Omental fat pad (tissue), 4 donors: ENCODE results near the gene COA8. TPM values are rescaled to one million over a fixed set of nuclear protein-coding genes. Genes with fewer than 3 reads are reported as not detected.
A peak's percentile ranks its signal among the peaks of the same experiment; 100 is the strongest.
"Not testable (repeated sequence)": the region's sequence is repeated elsewhere in the genome, so short reads cannot be mapped to it uniquely, and the experiment has no call there.

Experiments used
- ATAC-seq: fragments of 150-250 bp; one replicate; pipeline ENCODE4 v1.9.1; 2016; ENCODE audit warnings: mild to moderate bottlenecking, moderate library complexity; ENCODE audit not compliant: low FRiP score
- DNase-seq: peaks from one replicate; pipeline ENCODE4 v3.0.0-alpha.2; 2019; ENCODE audit warnings: low spot score
- total RNA-seq, 4 donors: library from RNA; depleted of rRNA; stranded (reverse); fragments of >200 nt; gene quantifications; one replicate each; pipeline ENCODE4 v1.1.0, GENCODE V29; 2016
- TF ChIP-seq, protein P1 (sequence below), 3 donors: fragments of 450-650 bp; IDR thresholded peaks; one replicate each; pipeline ENCODE4 v1.5.1; 2016 to 2017; ENCODE audit warnings: antibody characterized with exemption in 3 of 3, mild to moderate bottlenecking in 3 of 3, moderate library complexity in 2 of 3

COA8 gene
- total RNA-seq, 4 donors from 2014 or later: 15.3 to 61.5 (median 27.5) TPM

DNA sequence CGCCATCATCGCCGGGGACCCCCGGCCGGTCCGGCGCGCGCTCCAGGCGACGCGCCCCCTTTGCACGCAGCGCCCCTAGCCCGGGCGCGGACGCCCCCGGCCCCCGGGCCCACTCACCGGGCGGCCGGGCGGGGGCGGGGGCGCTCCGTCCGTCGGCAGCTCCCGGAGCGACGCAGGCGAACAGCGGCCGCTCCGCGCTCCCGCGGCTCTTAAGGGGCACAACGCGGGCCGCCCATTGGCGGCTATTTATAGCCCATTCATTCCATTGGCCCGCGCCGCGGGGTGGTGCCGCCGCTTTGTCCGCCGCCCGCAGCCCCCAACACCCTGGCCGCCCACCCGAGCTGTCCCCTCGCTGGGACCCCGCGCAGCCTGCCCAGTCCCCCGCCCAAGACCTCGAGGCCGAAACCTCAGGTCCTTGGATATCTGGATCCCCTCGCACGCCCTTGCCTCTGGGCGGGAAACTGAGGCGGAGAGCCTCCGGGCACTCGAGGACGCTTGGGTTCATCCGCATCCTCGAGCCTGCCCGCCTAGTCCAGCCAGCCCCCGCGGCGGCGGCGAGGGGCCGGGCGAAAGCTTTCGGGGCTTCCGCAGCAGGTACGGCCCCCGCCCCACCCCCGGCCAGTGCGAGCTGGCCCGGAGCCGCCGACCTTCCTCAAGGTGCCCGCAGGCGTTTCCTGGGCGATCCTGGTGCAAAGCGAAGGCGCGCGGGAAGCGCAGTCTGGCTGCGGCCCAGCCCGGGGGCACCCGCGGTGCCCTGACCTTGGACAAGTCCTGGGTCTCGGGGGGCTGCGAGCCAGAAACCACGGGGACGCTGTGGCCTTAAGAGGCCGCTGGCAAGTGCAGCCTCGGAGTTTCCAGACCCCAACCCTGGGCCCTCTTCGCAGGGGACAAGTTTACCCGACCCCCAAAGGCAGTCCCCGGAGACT lies 39.8 kb upstream of the COA8 start, which contains the start of gene CKB:
TSS of gene CKB (minus strand) at position 182 of the 926 bp plus-strand sequence. CDS start 337 bp downstream, outside the sequence.
- TF ChIP-seq, protein P1, sequence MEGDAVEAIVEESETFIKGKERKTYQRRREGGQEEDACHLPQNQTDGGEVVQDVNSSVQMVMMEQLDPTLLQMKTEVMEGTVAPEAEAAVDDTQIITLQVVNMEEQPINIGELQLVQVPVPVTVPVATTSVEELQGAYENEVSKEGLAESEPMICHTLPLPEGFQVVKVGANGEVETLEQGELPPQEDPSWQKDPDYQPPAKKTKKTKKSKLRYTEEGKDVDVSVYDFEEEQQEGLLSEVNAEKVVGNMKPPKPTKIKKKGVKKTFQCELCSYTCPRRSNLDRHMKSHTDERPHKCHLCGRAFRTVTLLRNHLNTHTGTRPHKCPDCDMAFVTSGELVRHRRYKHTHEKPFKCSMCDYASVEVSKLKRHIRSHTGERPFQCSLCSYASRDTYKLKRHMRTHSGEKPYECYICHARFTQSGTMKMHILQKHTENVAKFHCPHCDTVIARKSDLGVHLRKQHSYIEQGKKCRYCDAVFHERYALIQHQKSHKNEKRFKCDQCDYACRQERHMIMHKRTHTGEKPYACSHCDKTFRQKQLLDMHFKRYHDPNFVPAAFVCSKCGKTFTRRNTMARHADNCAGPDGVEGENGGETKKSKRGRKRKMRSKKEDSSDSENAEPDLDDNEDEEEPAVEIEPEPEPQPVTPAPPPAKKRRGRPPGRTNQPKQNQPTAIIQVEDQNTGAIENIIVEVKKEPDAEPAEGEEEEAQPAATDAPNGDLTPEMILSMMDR (IDR thresholded peaks at IDR 0.05): no peak
- ATAC-seq: peak; percentile 23
- no peak for DNase-seq

DNA sequence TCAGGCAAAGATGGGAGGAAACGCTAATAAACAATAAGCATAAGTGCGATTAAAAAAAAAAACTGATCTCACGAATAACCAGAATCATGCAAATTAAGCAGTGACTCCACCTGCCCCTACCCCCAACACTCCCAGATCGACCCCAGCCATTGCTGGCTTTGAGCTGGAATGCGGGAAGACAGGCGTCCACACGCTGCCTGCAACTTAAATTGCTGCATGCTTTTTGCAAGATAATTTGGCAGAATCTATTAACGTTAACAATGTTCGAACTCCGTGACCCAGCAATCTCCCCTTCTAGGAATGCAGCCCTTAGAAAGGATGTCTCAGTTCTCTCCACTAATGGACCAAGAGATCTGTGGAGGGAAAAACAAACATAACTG lies 39.2 kb upstream of the COA8 start:
- no peak for ATAC-seq
- TF ChIP-seq, protein P1 (IDR thresholded peaks at IDR 0.05): no peak
- no peak for DNase-seq

DNA sequence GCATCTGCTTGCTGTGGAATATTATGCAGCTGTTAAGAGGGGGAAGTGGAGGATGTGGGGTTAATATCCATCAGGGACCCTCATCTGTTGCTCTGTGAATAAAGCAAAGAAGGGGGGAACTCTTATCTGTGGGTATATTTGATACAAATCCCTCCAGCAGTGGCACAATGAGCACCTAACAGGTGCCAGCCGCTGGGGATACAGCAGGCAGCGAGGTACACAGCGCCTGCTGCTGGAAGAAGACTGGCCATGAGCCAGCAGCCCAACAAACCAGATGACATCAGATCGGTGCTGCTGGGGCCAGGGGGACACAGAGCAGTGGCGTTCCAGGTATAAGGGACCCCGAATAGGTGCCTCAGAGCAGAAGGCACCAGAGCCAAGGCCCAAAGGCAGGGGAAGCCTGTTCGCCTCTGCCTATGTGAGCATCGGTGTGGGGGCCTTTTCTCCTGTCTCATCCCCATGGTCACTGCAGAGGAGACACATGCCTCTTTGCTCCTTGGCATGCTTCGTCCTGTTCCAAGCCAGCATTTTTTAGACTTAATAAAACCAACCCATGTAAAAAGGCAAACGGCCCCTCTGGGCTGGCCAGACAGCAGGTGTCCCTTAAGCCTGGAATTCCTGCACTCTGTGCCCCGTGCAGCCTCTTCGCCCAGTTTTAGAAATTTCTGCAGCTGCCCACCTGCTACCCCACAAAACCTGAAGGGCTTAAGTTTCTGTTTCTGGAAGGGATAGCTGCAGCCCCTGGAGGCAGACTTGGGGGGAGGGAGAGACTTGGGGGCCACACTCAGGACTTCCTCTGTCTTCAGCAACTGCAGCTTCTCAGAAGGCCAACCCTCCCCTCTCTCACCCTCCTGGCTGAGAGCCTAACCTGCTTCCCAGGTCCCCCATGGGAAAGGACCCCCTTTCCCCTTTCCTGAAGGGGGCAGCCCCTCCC lies 38.5 kb upstream of the COA8 start:
- no peak for ATAC-seq
- TF ChIP-seq, protein P1 (IDR thresholded peaks at IDR 0.05): no peak
- DNase-seq: no peak

DNA sequence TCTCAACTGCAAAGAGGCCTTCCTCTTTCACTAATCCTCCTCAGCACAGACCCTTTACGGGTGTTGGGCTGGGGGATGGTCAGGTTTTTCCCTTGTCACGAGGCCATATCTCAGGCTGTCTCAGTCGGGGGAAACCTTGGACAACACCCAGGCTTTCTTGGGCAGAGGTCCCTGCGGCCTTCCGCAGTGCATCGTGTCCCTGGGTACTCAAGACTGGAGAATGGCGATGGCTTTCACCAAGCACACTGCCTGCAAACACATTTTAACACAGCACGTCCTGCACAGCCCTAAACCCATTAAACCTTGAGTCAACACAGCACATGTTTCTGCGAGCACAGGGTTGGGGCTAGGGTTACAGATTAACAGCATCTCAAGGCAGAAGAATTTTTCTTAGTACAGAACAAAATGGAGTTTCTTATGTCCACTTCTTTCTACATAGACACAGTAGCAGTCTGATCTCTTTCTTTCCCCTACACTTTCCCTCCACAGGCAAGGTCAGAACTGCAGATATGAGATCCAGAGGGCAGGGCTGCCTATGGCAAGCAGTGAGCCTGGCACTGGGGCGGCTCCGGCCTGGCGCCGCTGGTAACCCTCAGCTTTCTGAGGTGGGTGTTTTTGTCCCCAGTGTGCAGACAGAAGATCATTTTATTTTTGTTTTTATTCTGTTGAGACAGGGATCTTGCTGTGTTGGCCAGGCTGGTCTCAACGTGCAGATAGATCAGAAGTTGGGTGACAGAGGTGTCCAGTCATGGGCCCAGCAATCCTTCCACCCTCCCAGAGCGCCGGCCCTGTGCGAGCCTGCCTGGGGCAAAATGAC lies 37.1 kb upstream of the COA8 start:
- not testable (repeated sequence) for ATAC-seq, DNase-seq

DNA sequence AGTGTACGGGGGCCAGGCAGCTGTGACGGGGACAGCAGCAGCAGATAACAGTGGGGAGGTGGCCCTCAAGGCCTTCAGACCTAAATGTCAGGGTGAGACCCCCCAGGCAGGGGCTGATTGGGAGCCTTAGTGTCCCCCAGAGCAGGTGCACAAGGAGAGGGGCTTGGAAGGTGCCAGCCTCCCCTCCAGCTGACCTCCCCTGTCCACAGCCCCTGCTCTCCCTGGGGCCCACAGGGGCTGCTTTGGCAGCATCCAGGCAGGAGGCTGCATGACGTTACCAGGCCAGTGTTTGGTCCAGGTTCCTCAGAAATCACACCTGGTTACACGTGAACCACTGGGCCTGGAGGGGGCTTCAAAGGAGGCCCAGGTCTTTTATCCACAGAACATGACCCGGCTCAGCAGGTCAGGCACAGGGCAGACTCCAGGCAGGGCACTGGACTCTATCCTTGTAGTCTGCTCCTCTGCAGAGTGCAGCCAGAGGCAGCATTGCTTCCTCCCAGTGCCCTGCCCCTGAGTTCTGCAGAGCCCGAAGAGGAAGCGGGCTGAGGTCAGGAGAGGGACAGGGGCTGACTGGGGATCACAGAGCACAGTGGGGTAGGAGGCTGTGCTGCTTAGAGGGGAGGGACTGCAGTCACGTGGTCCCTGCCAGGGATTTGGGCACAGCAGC lies 36.4 kb upstream of the COA8 start:
- TF ChIP-seq, protein P1 (IDR thresholded peaks at IDR 0.05): no peak
- no peak for DNase-seq
- ATAC-seq: no peak

DNA sequence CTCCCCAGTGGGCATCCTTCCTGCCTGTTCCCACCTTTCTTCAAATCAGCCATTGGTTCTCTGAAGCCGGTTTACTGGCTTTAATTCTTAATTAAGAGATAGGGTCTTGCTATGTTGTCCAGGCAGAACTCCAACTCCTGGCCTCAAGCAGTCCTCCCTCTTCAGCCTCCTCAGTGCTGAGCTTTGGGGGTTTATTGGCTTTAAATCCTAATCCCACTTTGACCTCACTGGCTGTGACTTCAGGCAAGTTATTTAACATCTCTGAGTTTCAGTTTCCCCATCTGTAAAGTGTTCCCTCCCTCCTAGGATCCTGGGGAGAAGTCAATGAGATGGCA lies 35.9 kb upstream of the COA8 start:
- ATAC-seq: no peak
- DNase-seq: no peak
- TF ChIP-seq, protein P1 (IDR thresholded peaks at IDR 0.05): no peak
